GM18868 (cell line): ENCODE measurements around the gene PCDHGC3.
A peak's percentile ranks its signal among the peaks of the same experiment; 100 is the strongest.
"Not testable (repeated sequence)": the region's sequence is repeated elsewhere in the genome, so short reads cannot be mapped to it uniquely, and the experiment has no call there.

ENCODE experiments used
- ATAC-seq: cut with Tn5 transposase; IDR thresholded peaks from one replicate; pipeline ENCODE4 v1.9.1; 2021; ENCODE audit warnings: mild to moderate bottlenecking, moderate library complexity; ENCODE audit not compliant: unreplicated experiment

PCDHGC3 gene

GRCh38 chr5:141475625-141476131 is at the start of gene PCDHGC3:
Gene PCDHGC3, plus strand, starts transcription at chr5:141475966. Its CDS starts 151 bp downstream, at chr5:141476117.
- peak; percentile 99 for ATAC-seq

- ATAC-seq = no peak
These were observed 47.9 kb upstream of the PCDHGC3 start for GRCh38 chr5:141427783-141428426.

GRCh38 chr5:141430332-141431113 is 45.2 kb upstream of the PCDHGC3 start, which contains the start of gene PCDHGA12:
Gene PCDHGA12, plus strand, starts transcription at chr5:141430507. Its CDS starts 253 bp downstream, at chr5:141430760.
- peak; percentile 89 for ATAC-seq

- ATAC-seq = peak; percentile 56
These were observed 44.5 kb upstream of the PCDHGC3 start for GRCh38 chr5:141431286-141431685.

- ATAC-seq = not testable (repeated sequence)
These were observed 43.5 kb upstream of the PCDHGC3 start for GRCh38 chr5:141432308-141432707.

- ATAC-seq = not testable (repeated sequence)
These were observed 43.0 kb upstream of the PCDHGC3 start for GRCh38 chr5:141432726-141433125.

GRCh38 chr5:141434006-141434405 is 41.8 kb upstream of the PCDHGC3 start:
- no peak for ATAC-seq

GRCh38 chr5:141437221-141437620 is 38.5 kb upstream of the PCDHGC3 start:
- no peak for ATAC-seq

GRCh38 chr5:141439411-141440141 is 36.2 kb upstream of the PCDHGC3 start:
- no peak for ATAC-seq

- ATAC-seq = no peak
These were observed 35.4 kb upstream of the PCDHGC3 start for GRCh38 chr5:141440341-141440740.

GRCh38 chr5:141441571-141442170 is 34.1 kb upstream of the PCDHGC3 start:
- ATAC-seq = no peak

- ATAC-seq = no peak
These were observed 10.4 kb upstream of the PCDHGC3 start for GRCh38 chr5:141465351-141465750.

- peak; percentile 14 for ATAC-seq
These were observed 556 bp downstream of the PCDHGC3 start for GRCh38 chr5:141476132-141476911.

- no peak for ATAC-seq
These were observed 1.3 kb downstream of the PCDHGC3 start for GRCh38 chr5:141477044-141477575.

- ATAC-seq = no peak
These were observed 2.0 kb downstream of the PCDHGC3 start for GRCh38 chr5:141477815-141478214.

GRCh38 chr5:141478321-141478945 is 2.7 kb downstream of the PCDHGC3 start:
- ATAC-seq = no peak

GRCh38 chr5:141479776-141480175 is 4.0 kb downstream of the PCDHGC3 start:
- ATAC-seq = no peak

- no peak for ATAC-seq
These were observed 8.1 kb downstream of the PCDHGC3 start for GRCh38 chr5:141483902-141484301.

GRCh38 chr5:141484310-141484640 is 8.5 kb downstream of the PCDHGC3 start:
- no peak for ATAC-seq
